HepG2 (cell line): ENCODE data around the gene SHFL. TPM values are rescaled to one million over a fixed set of nuclear protein-coding genes. Genes with fewer than 3 reads are reported as not detected.

Experiments used
- AFF4 ChIP-seq: sonication (generic); formaldehyde crosslinking; IDR thresholded peaks from 2 replicates; pipeline ENCODE4 v1.4.0; 2020; ENCODE audit warnings: missing genetic modification reagents
- AKAP8 ChIP-seq: sonication (generic); formaldehyde crosslinking; IDR thresholded peaks from 2 replicates; pipeline ENCODE4 v1.5.1; 2020; ENCODE audit warnings: mild to moderate bottlenecking, missing genetic modification reagents
- ATF1 ChIP-seq: IDR thresholded peaks from 2 replicates; pipeline ENCODE4 v1.6.1; 2016; ENCODE audit warnings: mild to moderate bottlenecking, control low read depth
- BRCA1 ChIP-seq: sonication (generic); formaldehyde crosslinking; IDR thresholded peaks from 2 replicates; pipeline ENCODE4 v1.4.0; 2020; ENCODE audit warnings: missing genetic modification reagents
- ETV5 ChIP-seq: IDR thresholded peaks from 2 replicates; pipeline ENCODE4 v1.6.1; 2018; ENCODE audit warnings: missing biosample characterization, missing genetic modification reagents, inconsistent platforms, borderline replicate concordance
- FOXA3 ChIP-seq: IDR thresholded peaks from 2 replicates; pipeline ENCODE4 v1.6.1; 2016; ENCODE audit warnings: missing genetic modification reagents, missing compliant biosample characterization
- HNF4G ChIP-seq, 2 experiments: sonication (generic) in 1 of 2; formaldehyde crosslinking in 1 of 2; IDR thresholded peaks; 2 replicates each; pipeline versions ENCODE4 v1.4.0 to v1.6.1; 2011 to 2020; ENCODE audit warnings: borderline replicate concordance in 2 of 2, low read depth in 2 of 2, mild to moderate bottlenecking in 2 of 2, low read length in 1 of 2, missing genetic modification reagents in 1 of 2, moderate library complexity in 1 of 2
- HOXA5 ChIP-seq: sonication (generic); formaldehyde crosslinking; IDR thresholded peaks from 2 replicates; pipeline ENCODE4 v1.4.0; 2020; ENCODE audit warnings: missing genetic modification reagents
- NR2F6 ChIP-seq, 2 experiments: IDR thresholded peaks; 2 replicates each; pipeline ENCODE4 v1.6.1; 2016; ENCODE audit warnings: antibody characterized with exemption in 1 of 2, mild to moderate bottlenecking in 1 of 2
- TERF1 ChIP-seq: sonication (generic); formaldehyde crosslinking; IDR thresholded peaks from 2 replicates; pipeline ENCODE4 v1.8.0; 2022; ENCODE audit warnings: mild to moderate bottlenecking, missing genetic modification reagents, moderate library complexity
- TFAP4 ChIP-seq: sonication (generic); IDR thresholded peaks from 2 replicates; pipeline ENCODE4 v1.6.1; 2016; ENCODE audit warnings: low read depth, borderline replicate concordance
- UBTF ChIP-seq: sonication (generic); formaldehyde crosslinking; IDR thresholded peaks from 2 replicates; pipeline ENCODE4 v1.4.0; 2020; ENCODE audit warnings: mild to moderate bottlenecking, missing genetic modification reagents
- ZFP37 ChIP-seq: sonication (generic); formaldehyde crosslinking; IDR thresholded peaks from 2 replicates; pipeline ENCODE4 v1.4.0; 2020; ENCODE audit warnings: missing genetic modification reagents, borderline replicate concordance
- ZNF143 ChIP-seq: sonication (generic); formaldehyde crosslinking; IDR thresholded peaks from 2 replicates; pipeline ENCODE4 v1.4.0; 2020; ENCODE audit warnings: missing genetic modification reagents
- ZNF17 ChIP-seq: sonication (generic); formaldehyde crosslinking; IDR thresholded peaks from 2 replicates; pipeline ENCODE4 v1.5.0; 2020; ENCODE audit warnings: mild to moderate bottlenecking, missing genetic modification reagents
- ZNF547 ChIP-seq: sonication (generic); formaldehyde crosslinking; IDR thresholded peaks from 2 replicates; pipeline ENCODE4 v1.5.1; 2020; ENCODE audit warnings: mild to moderate bottlenecking, missing genetic modification reagents
- ZNF563 ChIP-seq: sonication (generic); formaldehyde crosslinking; IDR thresholded peaks from 2 replicates; pipeline ENCODE4 v1.8.0; 2022; ENCODE audit warnings: mild to moderate bottlenecking, moderate library complexity, missing genetic modification reagents
- ZSCAN5A ChIP-seq: sonication (generic); formaldehyde crosslinking; IDR thresholded peaks from 2 replicates; pipeline ENCODE4 v1.8.0; 2022; ENCODE audit warnings: mild to moderate bottlenecking, missing genetic modification reagents, borderline replicate concordance
- polyA plus RNA-seq, 8 experiments: library from polyadenylated mRNA; depleted of rRNA in 3 of 8; stranded (reverse) in 7 of 8; unstranded in 1 of 8; fragments of >200 nt; fragmentation: Illumina TruSeq in 4 of 8; extraction: Trizol in 4 of 8; gene quantifications; 2 replicates each; pipeline versions ENCODE4 v1.2.1 to v1.2.3, GENCODE V29; 2011 to 2016; ENCODE audit warnings: low read depth in 4 of 8, missing spikeins in 1 of 8, mixed read lengths in 1 of 8; ENCODE audit not compliant: insufficient read depth in 1 of 8
- total RNA-seq, 5 experiments: library from RNA; depleted of rRNA; stranded (reverse); fragments of >200 nt; fragmentation: Illumina TruSeq; extraction: Trizol; gene quantifications; 2 replicates each; pipeline ENCODE4 v1.2.3, GENCODE V29; 2016; ENCODE audit warnings: low read depth in 1 of 5

Gene SHFL
- total and polyA plus RNA-seq, 2 of the 13 experiments (the other 11 are each of a cell fraction or from before 2014, with no cell fraction given): 12.3 to 36.4 TPM

GRCh38 chr19:10085641-10086590 is at the start of gene SHFL (continued):
- TF ChIP-seq BRCA1 (CRISPR knock-in tag) (no peak), TFAP4 (peak; percentile 8; the same call in 1 of the 2 replicates), AKAP8 (no peak), ZNF563 (CRISPR knock-in tag) (no peak), ETV5 (CRISPR knock-in tag) (no peak), ZNF547 (CRISPR knock-in tag) (no peak; the same call in 1 of the 2 replicates), ZSCAN5A (CRISPR knock-in tag) (no peak), UBTF (no peak), TERF1 (CRISPR knock-in tag) (no peak; the same call in 1 of the 2 replicates), ZNF143 (CRISPR knock-in tag) (no peak), ZFP37 (CRISPR knock-in tag) (no peak), ATF1 (CRISPR knock-in tag) (no peak), HNF4G (IDR thresholded peaks at IDR 0.05; ENCODE audit: borderline replicate concordance, low read depth, low read length) (no peak), HNF4G (CRISPR knock-in tag; IDR thresholded peaks at IDR 0.05; ENCODE audit: borderline replicate concordance, low read depth) (0 out of 2 replicates have a peak, but pooled peaks have one; percentile 50), HOXA5 (CRISPR knock-in tag) (no peak), AFF4 (no peak), FOXA3 (CRISPR knock-in tag) (no peak), NR2F6 (IDR thresholded peaks at IDR 0.05) (no peak), NR2F6 (CRISPR knock-in tag; IDR thresholded peaks at IDR 0.05) (no peak), ZNF17 (CRISPR knock-in tag) (no peak; the same call in 1 of the 2 replicates)
